ENCODE results near the gene CAB39L. TPM values are rescaled to one million over a fixed set of nuclear protein-coding genes. Genes with fewer than 3 reads are reported as not detected.

CAB39L gene
- total and polyA plus RNA-seq, 9 of the 15 experiments (the other 6 are each of a cell fraction or from before 2014, with no cell fraction given): 1.1 to 4.2 (median 2.6) TPM

GRCh38 chr13:49315756-49316482 is 127.9 kb downstream of the CAB39L start (continued):
- no peak for TF ChIP-seq CTCFL (IDR thresholded peaks at IDR 0.05; ENCODE audit: borderline replicate concordance, insufficient read depth, low read depth, low read length, poor library complexity, severe bottlenecking)
- TF ChIP-seq ESRRB (CRISPR knock-in tag; IDR thresholded peaks at IDR 0.05; ENCODE audit: borderline replicate concordance): no peak
- TF ChIP-seq TBP (optimal IDR thresholded peaks at IDR 0.05; ENCODE audit: low read depth, low read length): no peak
- TF ChIP-seq HDAC8 (tag; IDR thresholded peaks at IDR 0.05): no peak
- TF ChIP-seq, protein P1, sequence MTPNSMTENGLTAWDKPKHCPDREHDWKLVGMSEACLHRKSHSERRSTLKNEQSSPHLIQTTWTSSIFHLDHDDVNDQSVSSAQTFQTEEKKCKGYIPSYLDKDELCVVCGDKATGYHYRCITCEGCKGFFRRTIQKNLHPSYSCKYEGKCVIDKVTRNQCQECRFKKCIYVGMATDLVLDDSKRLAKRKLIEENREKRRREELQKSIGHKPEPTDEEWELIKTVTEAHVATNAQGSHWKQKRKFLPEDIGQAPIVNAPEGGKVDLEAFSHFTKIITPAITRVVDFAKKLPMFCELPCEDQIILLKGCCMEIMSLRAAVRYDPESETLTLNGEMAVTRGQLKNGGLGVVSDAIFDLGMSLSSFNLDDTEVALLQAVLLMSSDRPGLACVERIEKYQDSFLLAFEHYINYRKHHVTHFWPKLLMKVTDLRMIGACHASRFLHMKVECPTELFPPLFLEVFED (CRISPR knock-in tag; conservative IDR thresholded peaks at IDR 0.05): no peak
- TF ChIP-seq SMARCA5 (IDR thresholded peaks at IDR 0.05): no peak
- TF ChIP-seq NFRKB (IDR thresholded peaks at IDR 0.05; ENCODE audit: low read depth): 0 out of 2 replicates have a peak, but pooled peaks have one; percentile 72
- TF ChIP-seq ZBTB1 (CRISPR knock-in tag; IDR thresholded peaks at IDR 0.05; ENCODE audit: borderline replicate concordance, low read depth): no peak
- no peak for TF ChIP-seq ZNF280A (IDR thresholded peaks at IDR 0.05; ENCODE audit: low read depth, partially characterized antibody)
- no peak for TF ChIP-seq NR4A1 (CRISPR knock-in tag; IDR thresholded peaks at IDR 0.05)
- no peak for TF ChIP-seq NR4A1 (tag; IDR thresholded peaks at IDR 0.05)
- no peak for TF ChIP-seq HOXB6 (CRISPR knock-in tag; IDR thresholded peaks at IDR 0.05; ENCODE audit: borderline replicate concordance)
- no peak for TF ChIP-seq RBM25 (IDR thresholded peaks at IDR 0.05; ENCODE audit: low read depth, low read length, severe bottlenecking)
- TF ChIP-seq FOXK1 (CRISPR knock-in tag; IDR thresholded peaks at IDR 0.05; ENCODE audit: borderline replicate concordance): no peak
- TF ChIP-seq ZNF316 (IDR thresholded peaks at IDR 0.05): peak; percentile 61; the same call in 1 of the 2 replicates
- no peak for TF ChIP-seq POLR3G (IDR thresholded peaks at IDR 0.05; ENCODE audit: extremely low read depth, insufficient read length, insufficient replicate concordance)
- TF ChIP-seq ZNF584 (CRISPR knock-in tag; IDR thresholded peaks at IDR 0.05; ENCODE audit: low read depth): no peak
- TF ChIP-seq RHOXF2B (CRISPR knock-in tag; conservative IDR thresholded peaks at IDR 0.05): no peak
- no peak for TF ChIP-seq PYGO2 (tag; IDR thresholded peaks at IDR 0.05)
- TF ChIP-seq, protein P2, sequence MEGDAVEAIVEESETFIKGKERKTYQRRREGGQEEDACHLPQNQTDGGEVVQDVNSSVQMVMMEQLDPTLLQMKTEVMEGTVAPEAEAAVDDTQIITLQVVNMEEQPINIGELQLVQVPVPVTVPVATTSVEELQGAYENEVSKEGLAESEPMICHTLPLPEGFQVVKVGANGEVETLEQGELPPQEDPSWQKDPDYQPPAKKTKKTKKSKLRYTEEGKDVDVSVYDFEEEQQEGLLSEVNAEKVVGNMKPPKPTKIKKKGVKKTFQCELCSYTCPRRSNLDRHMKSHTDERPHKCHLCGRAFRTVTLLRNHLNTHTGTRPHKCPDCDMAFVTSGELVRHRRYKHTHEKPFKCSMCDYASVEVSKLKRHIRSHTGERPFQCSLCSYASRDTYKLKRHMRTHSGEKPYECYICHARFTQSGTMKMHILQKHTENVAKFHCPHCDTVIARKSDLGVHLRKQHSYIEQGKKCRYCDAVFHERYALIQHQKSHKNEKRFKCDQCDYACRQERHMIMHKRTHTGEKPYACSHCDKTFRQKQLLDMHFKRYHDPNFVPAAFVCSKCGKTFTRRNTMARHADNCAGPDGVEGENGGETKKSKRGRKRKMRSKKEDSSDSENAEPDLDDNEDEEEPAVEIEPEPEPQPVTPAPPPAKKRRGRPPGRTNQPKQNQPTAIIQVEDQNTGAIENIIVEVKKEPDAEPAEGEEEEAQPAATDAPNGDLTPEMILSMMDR (IDR thresholded peaks at IDR 0.05 in 2 of 3, conservative IDR thresholded peaks at IDR 0.05 in 1 of 3; ENCODE audit: insufficient read depth in 2 of 3, low read depth in 1 of 3, low read length in 3 of 3): no peak
- TF ChIP-seq ZNF324 (CRISPR knock-in tag; IDR thresholded peaks at IDR 0.05): no peak
- TF ChIP-seq FOXA1 (IDR thresholded peaks at IDR 0.05; ENCODE audit: borderline replicate concordance): no peak

Data from K562 (cell line).